ENCODE data around the gene SFXN3.

GRCh38 chr10:101008823-101009423 lies 22.1 kb upstream of the SFXN3 start:
- TF ChIP-seq CTCF (IDR thresholded peaks at IDR 0.05) (no peak), POLR2AphosphoS5 (IDR thresholded peaks at IDR 0.05) (no peak), POLR2A (IDR thresholded peaks at IDR 0.05) (no peak)
